HEK293 (cell line): ENCODE results near the gene BCL7A.

Experiments used
- ATF2 ChIP-seq: fragments of 450-650 bp; formaldehyde crosslinking; IDR thresholded peaks from 2 replicates; pipeline ENCODE4 v1.5.1; 2016; ENCODE audit warnings: missing biosample characterization, missing genetic modification characterization, low read depth
- MEIS1 ChIP-seq: sonication (generic); formaldehyde crosslinking; IDR thresholded peaks from 2 replicates; pipeline ENCODE4 v1.8.1; 2022; ENCODE audit warnings: missing genetic modification reagents, mild to moderate bottlenecking, borderline replicate concordance
- YY1 ChIP-seq: fragments of 450-650 bp; formaldehyde crosslinking; IDR thresholded peaks from 2 replicates; pipeline ENCODE4 v1.5.1; 2018; ENCODE audit warnings: missing biosample characterization, missing genetic modification characterization
- ZFP37 ChIP-seq: fragments of 450-650 bp; formaldehyde crosslinking; IDR thresholded peaks from 2 replicates; pipeline ENCODE4 v1.5.1; 2016; ENCODE audit warnings: missing biosample characterization, missing genetic modification characterization
- ZNF639 ChIP-seq: fragments of 450-650 bp; formaldehyde crosslinking; IDR thresholded peaks from 2 replicates; pipeline ENCODE4 v1.5.1; 2016; ENCODE audit warnings: missing biosample characterization, missing genetic modification characterization
- TF ChIP-seq, protein P1 (sequence below): fragments of 450-650 bp; formaldehyde crosslinking; IDR thresholded peaks from 2 replicates; pipeline ENCODE4 v1.5.1; 2016; ENCODE audit warnings: missing biosample characterization, missing genetic modification characterization
- TF ChIP-seq, protein P2 (sequence below): fragments of 450-650 bp; formaldehyde crosslinking; IDR thresholded peaks from 2 replicates; pipeline ENCODE4 v1.5.1; 2016; ENCODE audit warnings: missing biosample characterization, missing genetic modification characterization

- TF ChIP-seq, protein P1, sequence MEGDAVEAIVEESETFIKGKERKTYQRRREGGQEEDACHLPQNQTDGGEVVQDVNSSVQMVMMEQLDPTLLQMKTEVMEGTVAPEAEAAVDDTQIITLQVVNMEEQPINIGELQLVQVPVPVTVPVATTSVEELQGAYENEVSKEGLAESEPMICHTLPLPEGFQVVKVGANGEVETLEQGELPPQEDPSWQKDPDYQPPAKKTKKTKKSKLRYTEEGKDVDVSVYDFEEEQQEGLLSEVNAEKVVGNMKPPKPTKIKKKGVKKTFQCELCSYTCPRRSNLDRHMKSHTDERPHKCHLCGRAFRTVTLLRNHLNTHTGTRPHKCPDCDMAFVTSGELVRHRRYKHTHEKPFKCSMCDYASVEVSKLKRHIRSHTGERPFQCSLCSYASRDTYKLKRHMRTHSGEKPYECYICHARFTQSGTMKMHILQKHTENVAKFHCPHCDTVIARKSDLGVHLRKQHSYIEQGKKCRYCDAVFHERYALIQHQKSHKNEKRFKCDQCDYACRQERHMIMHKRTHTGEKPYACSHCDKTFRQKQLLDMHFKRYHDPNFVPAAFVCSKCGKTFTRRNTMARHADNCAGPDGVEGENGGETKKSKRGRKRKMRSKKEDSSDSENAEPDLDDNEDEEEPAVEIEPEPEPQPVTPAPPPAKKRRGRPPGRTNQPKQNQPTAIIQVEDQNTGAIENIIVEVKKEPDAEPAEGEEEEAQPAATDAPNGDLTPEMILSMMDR: no peak
- TF ChIP-seq YY1 (tag by site-specific recombination) (no peak), ZFP37 (tag by site-specific recombination) (no peak), ATF2 (tag by site-specific recombination) (no peak), ZNF639 (tag by site-specific recombination) (no peak), MEIS1 (CRISPR knock-in tag) (no peak)
- TF ChIP-seq, protein P2, sequence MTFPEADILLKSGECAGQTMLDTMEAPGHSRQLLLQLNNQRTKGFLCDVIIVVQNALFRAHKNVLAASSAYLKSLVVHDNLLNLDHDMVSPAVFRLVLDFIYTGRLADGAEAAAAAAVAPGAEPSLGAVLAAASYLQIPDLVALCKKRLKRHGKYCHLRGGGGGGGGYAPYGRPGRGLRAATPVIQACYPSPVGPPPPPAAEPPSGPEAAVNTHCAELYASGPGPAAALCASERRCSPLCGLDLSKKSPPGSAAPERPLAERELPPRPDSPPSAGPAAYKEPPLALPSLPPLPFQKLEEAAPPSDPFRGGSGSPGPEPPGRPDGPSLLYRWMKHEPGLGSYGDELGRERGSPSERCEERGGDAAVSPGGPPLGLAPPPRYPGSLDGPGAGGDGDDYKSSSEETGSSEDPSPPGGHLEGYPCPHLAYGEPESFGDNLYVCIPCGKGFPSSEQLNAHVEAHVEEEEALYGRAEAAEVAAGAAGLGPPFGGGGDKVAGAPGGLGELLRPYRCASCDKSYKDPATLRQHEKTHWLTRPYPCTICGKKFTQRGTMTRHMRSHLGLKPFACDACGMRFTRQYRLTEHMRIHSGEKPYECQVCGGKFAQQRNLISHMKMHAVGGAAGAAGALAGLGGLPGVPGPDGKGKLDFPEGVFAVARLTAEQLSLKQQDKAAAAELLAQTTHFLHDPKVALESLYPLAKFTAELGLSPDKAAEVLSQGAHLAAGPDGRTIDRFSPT (tag by site-specific recombination): peak; percentile 24; the same call in 1 of the 2 replicates
Observed at GRCh38 chr12:122029620-122030423, 8.1 kb downstream of the BCL7A start.
